SJCRH30 (cell line): ENCODE measurements around the gene POMGNT1. TPM values are rescaled to one million over a fixed set of nuclear protein-coding genes. Genes with fewer than 3 reads are reported as not detected.

Experiments
- DNase-seq, 2 experiments: peaks; one replicate each; pipeline ENCODE4 v3.0.0-alpha.2; 2015 to 2020
- H3K27ac ChIP-seq: fragments of 250-450 bp; sonication (Bioruptor Pico); 2 replicates; pipeline ENCODE4 v1.5.1; 2020; ENCODE audit warnings: mild to moderate bottlenecking, moderate library complexity
- H3K27me3 ChIP-seq: fragments of 250-450 bp; sonication (Bioruptor Pico); 2 replicates; pipeline ENCODE4 v1.5.1; 2020; ENCODE audit warnings: mild to moderate bottlenecking, moderate library complexity
- H3K36me3 ChIP-seq: fragments of 250-450 bp; sonication (Bioruptor Pico); 2 replicates; pipeline ENCODE4 v1.5.1; 2020; ENCODE audit warnings: mild to moderate bottlenecking, moderate library complexity
- H3K4me1 ChIP-seq: fragments of 250-450 bp; sonication (Bioruptor Pico); 2 replicates; pipeline ENCODE4 v1.5.1; 2020; ENCODE audit warnings: mild to moderate bottlenecking, moderate library complexity
- H3K4me3 ChIP-seq: fragments of 250-450 bp; sonication (Bioruptor Pico); 2 replicates; pipeline ENCODE4 v1.5.1; 2020; ENCODE audit warnings: mild to moderate bottlenecking, moderate library complexity
- H3K9me3 ChIP-seq: fragments of 250-450 bp; sonication (Bioruptor Pico); replicated peaks from 2 replicates; pipeline ENCODE4 v1.5.1; 2020; ENCODE audit warnings: mild to moderate bottlenecking, moderate library complexity
- total RNA-seq: library from RNA; depleted of rRNA; stranded (reverse); fragments of >200 nt; shearing (Covaris generic); gene quantifications from 2 replicates; pipeline ENCODE4 v1.2.3, GENCODE V29; 2014

The POMGNT1 gene
- total RNA-seq, 1 experiment from 2014 or later = 53.3 TPM

DNA sequence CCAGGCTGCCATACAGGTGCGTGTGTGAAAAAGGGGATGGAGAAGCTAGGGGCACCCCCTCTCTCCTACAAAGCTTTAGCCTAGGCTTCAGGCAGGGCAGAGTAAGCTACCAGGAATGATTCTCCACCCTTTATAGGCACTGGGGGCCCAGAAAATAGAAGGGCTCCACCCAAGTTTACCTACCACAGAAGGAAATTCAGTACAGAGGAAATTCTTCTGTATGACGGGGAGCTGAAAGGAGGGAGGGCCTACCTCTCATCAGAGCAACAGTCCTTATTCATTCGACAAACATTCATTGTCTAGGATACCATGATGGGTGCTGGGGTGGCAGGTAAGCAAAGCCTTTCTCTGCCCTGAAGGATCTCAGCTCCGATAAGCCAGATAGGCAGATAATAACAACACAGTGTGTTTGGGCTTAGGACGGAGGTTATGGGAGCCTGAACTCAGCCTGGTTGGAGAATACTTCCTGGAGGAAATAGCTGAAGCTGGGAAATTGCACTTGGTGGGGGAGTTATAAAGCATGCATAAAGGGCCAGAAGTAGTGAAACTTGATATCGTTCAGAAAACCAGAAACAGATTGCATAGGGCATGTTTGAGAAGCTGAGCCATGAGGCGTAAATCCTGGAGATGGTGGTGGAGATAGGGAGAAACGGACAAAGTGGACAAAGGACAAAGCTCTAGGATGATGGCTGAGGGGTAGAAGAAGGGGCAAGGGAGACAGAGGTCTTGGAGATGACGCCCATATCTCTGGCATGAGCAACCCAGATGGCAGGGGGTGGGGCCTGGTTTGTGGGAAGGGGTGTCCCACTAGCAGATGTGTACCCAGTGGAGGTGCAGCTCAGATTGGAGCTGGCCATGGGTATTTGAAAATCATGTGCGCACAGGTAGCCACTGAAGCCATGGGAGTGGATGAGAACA, 16.6 kb downstream of the POMGNT1 start:
- no peaks in the 10 kb centered on the region for H3K36me3 ChIP-seq
- no peak overlapping the region for H3K27ac ChIP-seq
- H3K4me3 ChIP-seq = no peak overlapping the region
- H3K9me3 ChIP-seq = no peaks in the 10 kb centered on the region
- peaks cover 26% of the 10 kb centered on the region for H3K4me1 ChIP-seq
- H3K27me3 ChIP-seq = no peaks in the 10 kb centered on the region
- peak in 1 of 2 experiments; percentile 62 for DNase-seq

DNA sequence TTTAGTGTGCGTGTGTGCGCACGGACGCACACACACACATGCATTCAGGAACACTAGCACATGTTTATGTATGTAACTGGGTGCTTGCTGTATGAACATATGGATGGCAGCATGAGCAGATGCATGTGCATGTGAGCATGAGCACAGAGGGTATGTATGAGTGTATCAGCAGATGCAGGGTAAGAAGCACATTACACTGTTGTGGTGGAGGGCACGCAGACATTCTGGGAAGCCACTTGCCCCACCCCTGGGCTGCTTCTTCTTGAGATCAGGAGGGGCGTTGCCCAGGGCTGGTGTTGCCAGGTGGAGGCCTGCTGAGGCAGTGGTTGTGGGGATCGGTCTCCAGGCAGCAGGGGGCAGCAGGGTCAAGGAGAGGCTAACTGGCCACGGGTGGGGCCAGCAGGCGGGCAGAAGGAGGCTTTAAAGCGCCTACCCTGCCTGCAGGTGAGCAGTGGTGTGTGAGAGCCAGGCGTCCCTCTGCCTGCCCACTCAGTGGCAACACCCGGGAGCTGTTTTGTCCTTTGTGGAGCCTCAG, 18.1 kb downstream of the POMGNT1 start:
- no peaks in the 10 kb centered on the region for H3K36me3 ChIP-seq
- no peak for DNase-seq

DNA sequence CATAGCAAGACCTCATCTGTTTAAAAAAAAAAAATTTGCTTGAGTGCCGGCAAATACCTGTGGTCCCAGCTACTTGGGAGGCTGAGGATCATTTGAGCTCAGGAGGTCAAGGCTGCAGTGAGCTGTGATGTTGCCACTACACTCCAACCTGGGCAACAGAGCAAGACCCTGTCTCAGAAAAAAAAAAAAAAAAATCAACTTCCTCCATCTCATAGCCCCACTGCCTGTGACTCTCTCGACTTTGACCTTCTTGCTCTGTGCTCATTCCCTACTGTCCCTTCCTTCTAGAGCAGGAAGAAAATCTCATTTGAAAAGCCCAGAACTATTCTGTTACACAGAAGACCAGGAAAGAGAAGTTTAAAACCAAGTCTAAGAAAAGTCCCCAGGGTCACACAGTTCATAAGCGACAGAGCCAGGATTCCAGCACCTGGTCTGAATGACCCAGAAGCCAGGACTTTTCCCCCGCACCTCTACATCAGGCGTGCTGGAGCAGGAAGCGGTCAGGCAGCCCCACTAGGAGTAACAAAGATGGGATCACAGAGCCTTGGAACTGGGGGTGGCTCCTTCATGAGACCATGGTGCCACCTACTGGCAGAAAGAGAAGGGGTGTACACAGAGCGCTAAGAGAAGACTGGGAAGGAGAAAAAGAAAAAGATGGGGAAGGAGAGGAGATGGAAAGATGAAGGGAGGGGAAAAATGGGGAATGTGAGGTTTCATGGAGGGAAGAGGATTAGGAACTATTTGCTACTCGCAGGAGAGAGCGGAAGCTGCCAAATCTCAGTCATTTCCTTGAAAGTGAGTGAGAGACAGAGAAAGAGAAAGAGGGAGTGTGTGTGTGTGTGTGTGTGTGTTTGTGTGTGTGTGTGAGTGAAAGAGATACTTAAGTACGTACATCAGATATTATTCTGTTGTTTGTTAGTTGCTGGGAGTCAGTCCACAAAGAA, 18.8 kb downstream of the POMGNT1 start:
- Histone ChIP-seq H3K9me3 (no peaks in the 10 kb centered on the region), H3K27me3 (no peaks in the 10 kb centered on the region), H3K36me3 (no peaks in the 10 kb centered on the region), H3K27ac (no peak overlapping the region), H3K4me3 (no peak overlapping the region), H3K4me1 (peaks cover 31% of the 10 kb centered on the region)
- peak; percentile 88 to 97 for DNase-seq

More for the DNA sequence above, 18.1 kb downstream of the POMGNT1 start:
- Histone ChIP-seq H3K4me3 (no peak overlapping the region), H3K4me1 (peaks cover 26% of the 10 kb centered on the region), H3K27me3 (no peaks in the 10 kb centered on the region), H3K27ac (no peak overlapping the region), H3K9me3 (no peaks in the 10 kb centered on the region)

DNA sequence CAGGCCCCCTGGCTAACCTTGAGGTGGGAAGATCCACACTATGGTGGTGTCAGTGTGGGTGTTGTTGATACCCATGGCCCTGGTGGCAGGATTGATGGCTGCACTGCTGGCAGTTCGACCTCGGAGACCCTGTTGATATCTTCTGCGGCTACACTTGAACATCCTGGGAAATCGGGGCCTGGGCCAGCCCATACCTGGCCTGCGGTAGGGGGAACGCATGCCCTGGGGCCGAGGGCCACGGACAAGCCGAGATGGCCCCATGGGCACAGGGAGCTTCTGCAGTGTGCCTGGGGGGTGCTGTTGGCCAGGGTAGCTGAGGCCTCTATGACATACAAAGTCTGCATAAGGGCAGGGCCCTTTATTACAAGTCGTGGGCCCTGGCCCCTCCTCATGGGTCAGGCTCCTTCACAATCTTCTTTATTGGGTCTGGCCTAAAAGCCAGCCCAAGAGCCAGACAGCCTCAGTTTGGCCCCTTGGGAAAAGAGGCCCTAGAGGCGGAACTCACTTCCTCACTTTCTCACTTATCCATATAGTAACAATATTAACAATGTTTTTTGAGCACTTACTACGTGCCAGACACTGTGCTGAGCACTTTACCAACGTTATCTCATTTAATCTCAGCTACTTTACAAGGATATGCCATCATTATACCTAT, 21.9 kb downstream of the POMGNT1 start, which contains the start of gene P3R3URF:
Gene P3R3URF, minus strand, starts transcription at position 278 of the 655 bp plus-strand sequence. Its CDS starts 17 bp downstream, at position 261.
- Histone ChIP-seq H3K27ac (no peak within 1 kb of the TSS), H3K9me3 (no peaks in the 10 kb centered on the region), H3K27me3 (no peaks in the 10 kb centered on the region), H3K36me3 (no peaks in the 10 kb centered on the region), H3K4me1 (peaks cover 20% of the 10 kb centered on the region), H3K4me3 (no peak within 1 kb of the TSS)
- DNase-seq = no peak

DNA sequence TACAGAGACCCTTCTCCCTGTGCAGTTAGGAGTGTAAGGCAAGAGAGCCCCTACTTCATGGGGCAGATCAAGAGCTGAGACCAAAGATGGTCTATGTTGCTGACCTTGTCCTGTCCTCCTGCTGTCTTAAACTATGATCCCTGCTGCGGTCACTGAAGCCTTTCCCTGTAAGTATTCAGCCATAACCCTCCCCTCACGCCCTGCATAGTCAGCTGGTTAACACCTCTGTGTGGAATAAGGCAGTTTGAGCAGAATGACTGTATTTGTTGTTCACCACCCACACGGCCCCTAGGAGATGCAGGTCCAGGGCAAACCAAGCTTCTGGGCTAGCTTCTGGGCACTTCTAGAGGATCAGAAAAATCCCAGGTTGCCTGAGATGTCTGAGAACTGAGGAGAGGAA, 23.0 kb downstream of the POMGNT1 start:
- no peak for DNase-seq
- Histone ChIP-seq H3K9me3 (no peaks in the 10 kb centered on the region), H3K36me3 (no peaks in the 10 kb centered on the region), H3K4me3 (no peak overlapping the region), H3K27me3 (no peaks in the 10 kb centered on the region), H3K27ac (no peak overlapping the region), H3K4me1 (peaks cover 21% of the 10 kb centered on the region)

DNA sequence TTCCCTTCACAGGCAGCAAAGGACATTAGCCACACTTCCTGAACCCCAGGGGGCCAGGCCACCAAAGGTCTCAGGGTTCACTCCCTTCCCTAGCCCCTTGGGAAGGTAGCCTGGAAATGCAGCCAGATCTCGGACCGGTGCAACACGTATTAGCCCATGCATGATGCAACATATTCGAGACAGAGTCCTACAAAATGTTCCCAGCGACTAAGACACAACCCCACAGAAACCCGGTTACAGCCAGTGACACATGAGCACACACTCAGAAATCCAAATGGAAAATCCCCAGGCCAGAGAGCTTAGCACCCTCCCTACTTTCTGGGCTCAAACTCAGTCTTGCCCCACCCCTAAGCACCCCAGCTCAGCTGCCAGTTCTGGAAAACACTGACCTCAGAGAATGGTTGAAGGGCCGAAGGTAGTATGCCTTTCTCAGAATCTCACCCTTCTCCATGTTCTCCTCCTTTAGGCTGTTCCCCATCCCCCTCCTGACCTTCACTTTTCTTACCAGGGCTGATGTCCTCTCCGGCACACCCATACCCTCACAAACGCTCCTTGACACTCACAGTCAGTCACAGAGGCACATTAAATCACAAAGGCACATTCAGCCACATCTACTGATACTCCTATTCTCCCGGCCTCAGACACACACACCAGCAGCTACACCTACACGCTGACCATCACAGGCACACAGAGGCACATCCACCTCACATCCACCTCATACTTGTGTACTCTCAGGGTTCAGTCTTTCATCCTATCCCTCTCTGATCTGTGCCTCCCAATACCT, 23.6 kb downstream of the POMGNT1 start, which contains the start of gene TSPAN1:
Gene TSPAN1, plus strand, starts transcription at position 640 of the 784 bp plus-strand sequence. CDS start 6,021 bp downstream, outside the sequence.
- no peak for DNase-seq

DNA sequence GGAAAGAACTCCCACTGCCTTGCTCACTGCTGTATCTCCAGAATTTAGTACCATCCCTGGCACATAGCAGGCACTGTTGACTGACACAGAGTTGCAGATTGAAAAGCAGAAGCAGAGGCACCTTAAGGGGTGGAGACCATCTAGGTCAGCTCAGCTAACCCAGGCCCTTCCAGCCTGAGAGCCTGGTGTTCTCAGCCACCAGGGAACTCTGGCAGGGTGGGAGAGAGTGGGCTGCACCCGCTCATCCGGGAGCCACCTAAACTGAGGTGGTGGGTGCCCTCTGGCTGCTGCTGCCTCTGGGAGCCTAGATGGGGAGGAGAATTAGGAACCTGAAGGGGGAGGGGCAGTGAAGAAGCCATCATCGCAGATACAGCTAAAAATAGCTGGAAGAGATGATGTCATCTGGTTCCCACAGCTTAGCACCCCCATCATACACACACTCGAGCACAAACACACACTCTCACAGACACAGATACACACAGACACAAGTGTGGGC, 24.8 kb downstream of the POMGNT1 start:
- H3K36me3 ChIP-seq = no peaks in the 10 kb centered on the region
- no peak overlapping the region for H3K4me3 ChIP-seq
- H3K27ac ChIP-seq = no peak overlapping the region
- peaks cover 21% of the 10 kb centered on the region for H3K4me1 ChIP-seq
- no peaks in the 10 kb centered on the region for H3K9me3 ChIP-seq
- H3K27me3 ChIP-seq = no peaks in the 10 kb centered on the region
- DNase-seq = peak in 1 of 2 experiments; percentile 54

More for the DNA sequence above, 23.6 kb downstream of the POMGNT1 start, which contains the start of gene TSPAN1:
- Histone ChIP-seq H3K9me3 (no peaks in the 10 kb centered on the region), H3K27me3 (no peaks in the 10 kb centered on the region), H3K4me1 (peaks cover 21% of the 10 kb centered on the region), H3K4me3 (no peak within 1 kb of the TSS), H3K27ac (no peak within 1 kb of the TSS), H3K36me3 (no peaks in the 10 kb centered on the region)

DNA sequence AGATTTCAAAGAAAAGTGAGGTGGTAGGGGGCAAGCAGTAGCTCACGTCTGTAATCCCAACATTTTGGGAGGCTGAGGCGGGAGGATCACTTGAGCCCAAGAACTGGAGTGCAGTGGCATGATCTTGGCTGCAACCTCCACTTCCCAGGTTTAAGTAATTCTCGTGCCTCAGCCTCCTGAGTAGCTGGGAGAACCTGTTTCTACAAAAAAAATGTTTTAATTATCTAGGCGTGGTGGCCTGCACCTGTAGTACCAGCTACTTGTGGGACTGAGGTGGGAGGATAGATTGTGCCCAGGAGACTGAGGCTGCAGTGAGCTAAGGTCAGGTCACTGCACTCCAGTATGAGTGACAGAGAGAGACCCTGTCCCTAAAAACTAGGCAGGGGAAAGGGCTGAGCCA, 25.9 kb downstream of the POMGNT1 start:
- Histone ChIP-seq H3K4me3 (no peak overlapping the region), H3K27ac (no peak overlapping the region), H3K9me3 (no peaks in the 10 kb centered on the region), H3K36me3 (no peaks in the 10 kb centered on the region), H3K4me1 (peaks cover 21% of the 10 kb centered on the region), H3K27me3 (no peaks in the 10 kb centered on the region)
- no peak for DNase-seq

DNA sequence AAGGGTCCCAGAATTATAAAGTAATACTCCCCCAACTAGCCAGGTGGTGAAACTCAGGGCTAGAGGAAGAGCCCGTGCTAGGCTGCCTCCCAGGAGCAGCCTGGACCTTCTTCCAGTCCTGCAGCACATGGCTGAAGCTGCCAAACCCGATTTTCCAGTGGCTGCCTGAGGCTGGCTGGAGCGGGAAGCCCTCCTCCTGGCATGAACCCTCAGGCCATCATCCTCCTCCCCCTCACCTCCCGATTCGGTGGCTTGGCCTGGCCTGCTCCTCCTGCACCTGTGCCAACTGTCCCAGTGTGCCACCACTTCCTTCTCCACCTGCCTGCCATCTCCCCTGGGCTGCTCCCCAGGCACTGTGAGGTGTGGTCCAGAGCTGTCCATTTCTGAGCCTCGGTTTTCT, 26.4 kb downstream of the POMGNT1 start:
- no peak overlapping the region for H3K27ac ChIP-seq
- no peaks in the 10 kb centered on the region for H3K36me3 ChIP-seq
- H3K4me3 ChIP-seq = no peak overlapping the region; the same call in 1 of the 2 replicates
- no peak for DNase-seq
- no peaks in the 10 kb centered on the region for H3K27me3 ChIP-seq
- peaks cover 21% of the 10 kb centered on the region for H3K4me1 ChIP-seq
- H3K9me3 ChIP-seq = no peaks in the 10 kb centered on the region

DNA sequence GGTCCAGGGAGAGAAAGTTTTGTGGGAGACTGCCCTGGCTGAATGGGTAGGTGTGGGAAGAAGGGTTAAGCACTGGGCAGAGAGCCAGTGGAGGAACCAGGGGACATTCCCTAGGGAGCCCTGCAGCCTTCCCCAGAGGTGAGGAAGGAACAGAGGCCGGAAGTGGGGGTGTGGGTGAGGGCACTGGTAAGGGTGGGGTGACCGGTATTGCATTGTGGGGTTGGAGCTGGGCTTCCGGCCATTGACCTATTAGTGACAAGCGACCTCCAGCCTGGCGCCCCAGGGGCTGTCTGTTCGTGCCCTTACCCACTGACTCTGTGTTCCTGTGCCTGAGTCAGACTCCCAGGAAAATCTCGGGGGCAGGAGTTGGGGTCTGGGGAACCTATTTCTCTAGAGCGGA, 26.9 kb downstream of the POMGNT1 start:
- Histone ChIP-seq H3K27me3 (no peaks in the 10 kb centered on the region), H3K4me3 (peak overlapping the region; percentile 18), H3K4me1 (peaks cover 21% of the 10 kb centered on the region), H3K36me3 (no peaks in the 10 kb centered on the region), H3K9me3 (no peaks in the 10 kb centered on the region), H3K27ac (no peak overlapping the region)
- DNase-seq = peak; percentile 49 to 58

DNA sequence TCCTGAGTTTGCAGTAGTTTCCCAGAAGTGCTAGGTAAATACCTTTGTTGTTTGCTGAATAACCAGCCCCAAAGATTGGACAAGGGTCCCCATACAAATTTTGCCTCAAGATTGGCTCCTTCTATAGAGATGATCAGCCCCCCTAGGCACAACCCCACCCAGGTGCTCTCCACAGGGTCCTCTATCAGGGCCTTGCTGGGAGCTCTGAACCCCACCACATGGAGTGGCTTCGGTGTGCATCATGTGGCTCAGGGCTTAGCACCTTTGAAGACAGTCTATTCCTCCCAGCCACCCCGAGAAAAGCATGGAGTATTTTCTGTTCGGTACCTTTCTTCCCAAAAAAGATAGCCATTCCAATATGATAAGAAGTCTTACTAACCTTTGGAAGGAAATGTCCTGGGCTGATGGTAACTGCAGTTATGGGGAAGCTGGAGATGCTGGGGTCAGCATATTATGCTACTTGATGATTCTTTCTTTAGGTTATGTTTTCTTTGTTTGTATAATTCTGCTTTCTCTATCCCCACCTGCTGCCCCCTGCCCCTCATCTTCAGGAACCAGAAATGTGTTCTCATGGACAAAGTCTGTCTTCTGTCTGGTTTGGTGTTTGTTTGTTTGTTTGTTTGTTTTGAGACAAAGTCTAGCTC, 28.3 kb downstream of the POMGNT1 start:
- Histone ChIP-seq H3K27me3 (no peaks in the 10 kb centered on the region), H3K4me1 (peaks cover 19% of the 10 kb centered on the region), H3K36me3 (no peaks in the 10 kb centered on the region), H3K9me3 (no peaks in the 10 kb centered on the region), H3K27ac (no peak overlapping the region), H3K4me3 (no peak overlapping the region)
- DNase-seq = no peak

DNA sequence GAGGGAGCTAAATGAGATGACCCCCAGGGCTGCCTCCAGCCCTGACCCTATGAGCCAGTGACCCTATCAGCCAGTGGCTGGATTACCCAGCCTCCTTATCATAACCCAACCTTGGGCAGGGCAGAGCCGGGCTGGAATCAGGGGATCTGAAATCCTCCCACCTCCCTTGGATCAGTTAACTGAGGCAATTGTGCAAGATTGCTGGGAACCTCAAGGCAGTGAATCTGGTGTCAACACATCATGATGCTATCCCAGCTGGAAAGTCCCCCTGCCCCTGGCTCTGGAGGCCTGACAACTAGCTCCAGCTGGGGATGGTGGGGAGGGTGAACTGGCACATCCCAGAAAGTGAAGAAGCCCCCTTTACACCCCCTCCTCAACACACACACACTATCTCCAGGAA, 29.8 kb downstream of the POMGNT1 start:
- no peaks in the 10 kb centered on the region for H3K27me3 ChIP-seq
- H3K4me1 ChIP-seq = peaks cover 7% of the 10 kb centered on the region; the same call in 1 of the 2 replicates
- no peak overlapping the region for H3K4me3 ChIP-seq
- DNase-seq = no peak
- H3K9me3 ChIP-seq = no peaks in the 10 kb centered on the region
- no peaks in the 10 kb centered on the region for H3K36me3 ChIP-seq
- no peak overlapping the region for H3K27ac ChIP-seq
